IMR-90 (cell line): ENCODE measurements around the gene COL25A1. TPM values are rescaled to one million over a fixed set of nuclear protein-coding genes. Genes with fewer than 3 reads are reported as not detected.

Source experiments
- ATAC-seq: fragments of 200-7000 bp; cut with Tn5 transposase; 2 replicates; pipeline ENCODE4 v1.9.1; 2020; ENCODE audit warnings: low read depth, mild to moderate bottlenecking, moderate library complexity
- BruUV-seq: library from RNA; stranded (reverse); fragments of 400-500 nt; replicated peaks from 2 replicates; lab custom pipeline; 2021; lab: Mats Ljungman, UMichigan
- CTCF ChIA-PET: fragments of 300-600 bp; formaldehyde crosslinking; extraction: SDS; loops from one replicate; lab custom pipeline; 2021; ENCODE audit warnings: antibody characterized with exemption; lab: Yijun Ruan, JAX
- POLR2A ChIA-PET: fragments of 300-600 bp; sonication (Branson Sonifier 250); formaldehyde crosslinking; loops from one replicate; lab custom pipeline; 2022; ENCODE audit warnings: antibody characterized with exemption; ENCODE audit not compliant: unreplicated experiment; lab: Charles Lee
- DNase-seq: peaks from one replicate; pipeline ENCODE4 v3.0.0; 2013
- H2AFZ ChIP-seq: replicated peaks from 2 replicates; pipeline ENCODE3; 2013; ENCODE audit warnings: low read length, mild to moderate bottlenecking; ENCODE audit not compliant: poor library complexity
- H2AK5ac ChIP-seq: 2 replicates; pipeline ENCODE4 v1.6.1; 2013; ENCODE audit warnings: low read depth, low read length, inconsistent platforms
- H2AK9ac ChIP-seq: replicated peaks from 2 replicates; pipeline ENCODE3; 2013; ENCODE audit warnings: mild to moderate bottlenecking, low read depth, low read length, moderate library complexity; ENCODE audit not compliant: poor library complexity
- H2BK120ac ChIP-seq: 2 replicates; pipeline ENCODE4 v1.6.1; 2013; ENCODE audit warnings: low read depth, low read length, inconsistent platforms
- H2BK15ac ChIP-seq: 3 replicates; pipeline ENCODE4 v1.6.1; 2013; ENCODE audit warnings: low read depth, low read length, inconsistent platforms
- H2BK20ac ChIP-seq: 2 replicates; pipeline ENCODE4 v1.6.1; 2013; ENCODE audit warnings: low read depth, mild to moderate bottlenecking, inconsistent platforms, low read length, moderate library complexity
- H2BK5ac ChIP-seq: 2 replicates; pipeline ENCODE4 v1.6.1; 2013; ENCODE audit warnings: mild to moderate bottlenecking, low read depth, low read length, inconsistent platforms; ENCODE audit not compliant: poor library complexity, severe bottlenecking
- H3K14ac ChIP-seq: replicated peaks from 2 replicates; pipeline ENCODE4 v1.6.1; 2013; ENCODE audit warnings: low read depth, low read length, inconsistent platforms
- H3K18ac ChIP-seq: 2 replicates; pipeline ENCODE4 v1.6.1; 2013; ENCODE audit warnings: low read depth, low read length, control low read depth
- H3K23ac ChIP-seq: 2 replicates; pipeline ENCODE4 v1.6.1; 2013; ENCODE audit warnings: low read depth, low read length, inconsistent platforms
- H3K27ac ChIP-seq: 2 replicates; pipeline ENCODE4 v1.5.1; 2013; ENCODE audit warnings: mild to moderate bottlenecking, control low read depth, low read length; ENCODE audit not compliant: insufficient read depth
- H3K27me3 ChIP-seq: 2 replicates; pipeline ENCODE4 v1.6.1; 2013; ENCODE audit warnings: low read length; ENCODE audit not compliant: control insufficient read depth, insufficient read depth
- H3K36me3 ChIP-seq: 2 replicates; pipeline ENCODE4 v1.6.1; 2013; ENCODE audit warnings: low read length, mixed read lengths; ENCODE audit not compliant: control insufficient read depth, insufficient read depth
- H3K4ac ChIP-seq: 2 replicates; pipeline ENCODE4 v1.6.1; 2013; ENCODE audit warnings: low read depth, low read length, inconsistent platforms
- H3K4me1 ChIP-seq: 2 replicates; pipeline ENCODE4 v1.6.1; 2013; ENCODE audit warnings: low read length, mixed read lengths; ENCODE audit not compliant: control insufficient read depth, insufficient read depth
- H3K4me2 ChIP-seq: 2 replicates; pipeline ENCODE4 v1.6.1; 2013; ENCODE audit warnings: low read depth, mild to moderate bottlenecking, control low read depth, low read length, moderate library complexity
- H3K4me3 ChIP-seq: 2 replicates; pipeline ENCODE4 v1.5.1; 2013; ENCODE audit warnings: low read depth, mild to moderate bottlenecking, control low read depth, low read length, moderate library complexity; ENCODE audit not compliant: insufficient read depth
- H3K56ac ChIP-seq: 2 replicates; pipeline ENCODE4 v1.6.1; 2013; ENCODE audit warnings: low read length, inconsistent platforms; ENCODE audit not compliant: insufficient read depth; ENCODE audit errors: extremely low read depth
- H3K79me1 ChIP-seq, 2 experiments: 2 replicates each; pipeline ENCODE4 v1.6.1; 2013; ENCODE audit warnings: low read length in 2 of 2, inconsistent platforms in 1 of 2, low read depth in 1 of 2
- H3K9ac ChIP-seq: 2 replicates; pipeline ENCODE4 v1.6.1; 2013; ENCODE audit warnings: low read depth, low read length, control low read depth
- H3K9me1 ChIP-seq: 2 replicates; pipeline ENCODE4 v1.6.1; 2013; ENCODE audit warnings: low read length, inconsistent platforms; ENCODE audit not compliant: insufficient read depth
- H3K9me3 ChIP-seq: 2 replicates; pipeline ENCODE4 v1.6.1; 2013; ENCODE audit warnings: low read length; ENCODE audit not compliant: control insufficient read depth, insufficient read depth
- H4K20me1 ChIP-seq: 2 replicates; pipeline ENCODE4 v1.6.1; 2013; ENCODE audit warnings: low read length, inconsistent platforms; ENCODE audit not compliant: insufficient read depth
- H4K5ac ChIP-seq: 2 replicates; pipeline ENCODE4 v1.6.1; 2013; ENCODE audit warnings: mild to moderate bottlenecking, low read depth, low read length, control low read depth
- H4K8ac ChIP-seq, 2 experiments: 2 replicates each; pipeline ENCODE4 v1.6.1; 2013; ENCODE audit warnings: low read depth in 2 of 2, low read length in 2 of 2, control low read depth in 1 of 2, inconsistent platforms in 1 of 2
- H4K91ac ChIP-seq: 2 replicates; pipeline ENCODE4 v1.6.1; 2013; ENCODE audit warnings: low read depth, low read length, inconsistent platforms; ENCODE audit not compliant: insufficient read depth
- BHLHE40 ChIP-seq: fragments of 150-350 bp; IDR thresholded peaks from 2 replicates; pipeline ENCODE4 v1.6.1; 2016; ENCODE audit warnings: mild to moderate bottlenecking, low read depth, low read length
- CEBPB ChIP-seq: IDR thresholded peaks from 2 replicates; pipeline ENCODE4 v1.6.1; 2012; ENCODE audit warnings: low read depth, low read length, improper control_type of control experiment
- CHD1 ChIP-seq: IDR thresholded peaks from 2 replicates; pipeline ENCODE4 v1.6.1; 2012; ENCODE audit warnings: low read depth, low read length, improper control_type of control experiment
- ELK1 ChIP-seq: fragments of 150-350 bp; IDR thresholded peaks from 2 replicates; pipeline ENCODE4 v1.6.1; 2016; ENCODE audit warnings: low read depth, mild to moderate bottlenecking, low read length, moderate library complexity, borderline replicate concordance
- MAFK ChIP-seq: IDR thresholded peaks from 2 replicates; pipeline ENCODE4 v1.6.1; 2012; ENCODE audit warnings: low read depth, low read length, improper control_type of control experiment
- MAZ ChIP-seq: IDR thresholded peaks from 2 replicates; pipeline ENCODE4 v1.6.1; 2012; ENCODE audit warnings: low read depth, mild to moderate bottlenecking, low read length, improper control_type of control experiment, moderate library complexity, borderline replicate concordance
- MXI1 ChIP-seq: IDR thresholded peaks from 2 replicates; pipeline ENCODE4 v1.6.1; 2012; ENCODE audit warnings: low read depth, mild to moderate bottlenecking, low read length, moderate library complexity, borderline replicate concordance
- NFE2L2 ChIP-seq: fragments of 150-350 bp; IDR thresholded peaks from 2 replicates; pipeline ENCODE4 v1.6.1; 2016; ENCODE audit warnings: low read depth, mild to moderate bottlenecking, low read length
- POLR2A ChIP-seq: IDR thresholded peaks from 2 replicates; pipeline ENCODE4 v1.6.1; 2012; ENCODE audit warnings: mild to moderate bottlenecking, low read depth, low read length
- RCOR1 ChIP-seq: IDR thresholded peaks from 2 replicates; pipeline ENCODE4 v1.6.1; 2012; ENCODE audit warnings: mild to moderate bottlenecking, low read length, improper control_type of control experiment; ENCODE audit not compliant: insufficient replicate concordance
- RFX5 ChIP-seq: IDR thresholded peaks from 2 replicates; pipeline ENCODE4 v1.8.0; 2012; ENCODE audit warnings: low read depth, mild to moderate bottlenecking, low read length, moderate library complexity
- SMC3 ChIP-seq: fragments of 150-350 bp; IDR thresholded peaks from 2 replicates; pipeline ENCODE4 v1.6.1; 2016; ENCODE audit warnings: low read depth, mild to moderate bottlenecking, antibody characterized with exemption, low read length, moderate library complexity
- WGBS, 2 experiments: methylation state at CpG; one replicate each; pipeline versions ENCODE4 v1.1.5 to v1.1.7; 2013; ENCODE audit warnings: missing lambda C conversion rate in 2 of 2; ENCODE audit not compliant: insufficient read length in 1 of 2; ENCODE audit errors: extremely low coverage in 2 of 2; 5-methylcytosine and 5-hydroxymethylcytosine counted together
- dilution Hi-C: fragments of 300-500 bp; cut with HindIII; formaldehyde crosslinking; loops from one replicate; pipeline ENCODE4 v1.14.3; 2018; ENCODE audit warnings: low sequenced_read_pairs; ENCODE audit not compliant: unreplicated experiment
- in situ Hi-C: fragments of 300-500 bp; cut with MboI; formaldehyde crosslinking; loops from 3 replicates; pipeline ENCODE4 v1.14.3; 2019; ENCODE audit warnings: low sequenced_read_pairs, inconsistent platforms, mixed read lengths
- intact Hi-C: fragments of 100-400 bp; cut with micrococcal nuclease; formaldehyde crosslinking; loops from 2 replicates; pipeline ENCODE4 v1.10.0; 2022
- polyA plus RNA-seq, 3 experiments: library from polyadenylated mRNA; depleted of rRNA; stranded (reverse); fragments of >200 nt; gene quantifications; 2 replicates each; pipeline ENCODE4 v1.2.3, GENCODE V29; 2012; ENCODE audit warnings: low replicate concordance in 1 of 3
- total RNA-seq: library from RNA; depleted of rRNA; stranded (reverse); fragments of >200 nt; gene quantifications from 2 replicates; pipeline ENCODE4 v1.2.3, GENCODE V29; 2012
- TF ChIP-seq, protein P1 (sequence below): fragments of 150-350 bp; IDR thresholded peaks from 2 replicates; pipeline ENCODE4 v1.6.1; 2017; ENCODE audit warnings: mild to moderate bottlenecking, antibody characterized with exemption, low read length, low read depth
- TF ChIP-seq, protein P2 (sequence below): conservative IDR thresholded peaks from 2 replicates; pipeline ENCODE4 v1.5.1; 2012; ENCODE audit warnings: mild to moderate bottlenecking, low read depth, low read length, improper control_type of control experiment

COL25A1 gene
- total and polyA plus RNA-seq, 2 of the 4 experiments (the other 2 are of a cell fraction) = under 0.01 to 0.05 TPM

DNA sequence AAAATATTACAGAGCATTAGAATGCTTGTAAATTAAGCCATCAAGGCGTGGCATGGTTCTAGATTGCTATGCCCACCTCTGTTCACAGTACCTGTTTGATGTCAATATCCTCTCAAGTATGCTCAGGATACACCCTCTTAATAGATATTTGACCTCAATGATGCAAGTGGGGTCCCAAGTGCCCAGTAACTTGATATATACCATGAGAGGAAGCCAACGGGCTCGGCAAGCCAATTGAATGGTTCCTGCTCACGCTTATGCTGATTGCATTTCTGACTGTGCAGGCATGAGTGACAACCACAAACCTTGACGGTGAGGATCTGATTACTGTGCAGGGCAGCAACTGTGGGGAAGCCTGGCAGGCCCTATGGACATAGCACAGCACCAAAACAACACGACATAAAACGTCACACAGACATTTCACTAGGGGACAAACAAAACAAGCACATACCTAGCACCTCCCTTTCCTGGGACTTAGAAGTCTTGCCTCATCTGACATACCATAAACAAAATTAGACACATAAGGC, 360.5 kb downstream of the COL25A1 start:
- dilution Hi-C loops = no loop called here
- CTCF ChIA-PET = no interaction called here
- H4K91ac ChIP-seq = no peak overlapping the region

More for the DNA sequence above, 360.5 kb downstream of the COL25A1 start:
- ATAC-seq = no peak
- Histone ChIP-seq H2BK120ac (no peak overlapping the region), H3K4me1 (peaks cover 1% of the 10 kb centered on the region; the same call in 1 of the 2 replicates), H2BK20ac (no peak overlapping the region), H2AK5ac (0 out of 2 replicates have a peak overlapping the region, but pooled peaks have one; percentile 4), H3K23ac (no peak overlapping the region), H3K27ac (no peak overlapping the region), H3K4me3 (no peak overlapping the region), H3K9me1 (peaks cover under 1% of the 10 kb centered on the region), H2BK15ac (no peak overlapping the region), H3K56ac (no peak overlapping the region), H3K4me2 (no peak overlapping the region), H3K9ac (no peak overlapping the region), H4K20me1 (no peaks in the 10 kb centered on the region), H4K8ac (no peak overlapping the region), H4K5ac (no peak overlapping the region), H3K27me3 (no peaks in the 10 kb centered on the region), H3K14ac (no peak overlapping the region), H2AFZ (no peak overlapping the region), H3K4ac (no peak overlapping the region), H3K79me1 (no peaks in the 10 kb centered on the region), H3K36me3 (no peaks in the 10 kb centered on the region), H3K18ac (no peak overlapping the region), H2AK9ac (no peak overlapping the region), H2BK5ac (no peak overlapping the region), H3K9me3 (no peaks in the 10 kb centered on the region)
- in situ Hi-C loops = no loop called here
- TF ChIP-seq MAZ (no peak), CEBPB (no peak), BHLHE40 (no peak), POLR2A (no peak), RCOR1 (no peak), CHD1 (no peak), RFX5 (no peak), MXI1 (no peak), NFE2L2 (no peak), ELK1 (no peak), SMC3 (no peak), MAFK (no peak)
- TF ChIP-seq, protein P1, sequence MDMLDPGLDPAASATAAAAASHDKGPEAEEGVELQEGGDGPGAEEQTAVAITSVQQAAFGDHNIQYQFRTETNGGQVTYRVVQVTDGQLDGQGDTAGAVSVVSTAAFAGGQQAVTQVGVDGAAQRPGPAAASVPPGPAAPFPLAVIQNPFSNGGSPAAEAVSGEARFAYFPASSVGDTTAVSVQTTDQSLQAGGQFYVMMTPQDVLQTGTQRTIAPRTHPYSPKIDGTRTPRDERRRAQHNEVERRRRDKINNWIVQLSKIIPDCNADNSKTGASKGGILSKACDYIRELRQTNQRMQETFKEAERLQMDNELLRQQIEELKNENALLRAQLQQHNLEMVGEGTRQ = no peak
- TF ChIP-seq, protein P2, sequence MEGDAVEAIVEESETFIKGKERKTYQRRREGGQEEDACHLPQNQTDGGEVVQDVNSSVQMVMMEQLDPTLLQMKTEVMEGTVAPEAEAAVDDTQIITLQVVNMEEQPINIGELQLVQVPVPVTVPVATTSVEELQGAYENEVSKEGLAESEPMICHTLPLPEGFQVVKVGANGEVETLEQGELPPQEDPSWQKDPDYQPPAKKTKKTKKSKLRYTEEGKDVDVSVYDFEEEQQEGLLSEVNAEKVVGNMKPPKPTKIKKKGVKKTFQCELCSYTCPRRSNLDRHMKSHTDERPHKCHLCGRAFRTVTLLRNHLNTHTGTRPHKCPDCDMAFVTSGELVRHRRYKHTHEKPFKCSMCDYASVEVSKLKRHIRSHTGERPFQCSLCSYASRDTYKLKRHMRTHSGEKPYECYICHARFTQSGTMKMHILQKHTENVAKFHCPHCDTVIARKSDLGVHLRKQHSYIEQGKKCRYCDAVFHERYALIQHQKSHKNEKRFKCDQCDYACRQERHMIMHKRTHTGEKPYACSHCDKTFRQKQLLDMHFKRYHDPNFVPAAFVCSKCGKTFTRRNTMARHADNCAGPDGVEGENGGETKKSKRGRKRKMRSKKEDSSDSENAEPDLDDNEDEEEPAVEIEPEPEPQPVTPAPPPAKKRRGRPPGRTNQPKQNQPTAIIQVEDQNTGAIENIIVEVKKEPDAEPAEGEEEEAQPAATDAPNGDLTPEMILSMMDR = no peak
- no TSS peak for BruUV-seq
- WGBS, 2 experiments = 93% methylated on average over 4 of the region's 7 CpGs; no CpG with 5 or more reads in 1 of the 2 experiments
- POLR2A ChIA-PET = no interaction called here
- intact Hi-C loops = no loop called here
- no peak for DNase-seq
